ENCODE results near the gene CLIP2.
"Not testable (repeated sequence)": the region's sequence is repeated elsewhere in the genome, so short reads cannot be mapped to it uniquely, and the experiment has no call there.

CLIP2 gene

GRCh38 chr7:74376256-74377036 lies 87.2 kb downstream of the CLIP2 start:
- Histone ChIP-seq H3K9ac (ENCODE audit: low read depth, low read length) (no peak overlapping the region), H3K36me3 (ENCODE audit: insufficient read depth, low read length) (0 out of 2 replicates have a peak, but pooled peaks cover 5% of the 10 kb centered on the region), H3K9me3 (ENCODE audit: insufficient read depth, low read length, severe bottlenecking) (no peaks in the 10 kb centered on the region), H3K4me3 (ENCODE audit: low read depth in 1 of 2, low read length in 2 of 2) (no peak overlapping the region), H3K4me1 (ENCODE audit: insufficient read depth, low read length) (no peaks in the 10 kb centered on the region), H2AFZ (ENCODE audit: low read depth, low read length) (no peak overlapping the region), H4K20me1 (ENCODE audit: insufficient read depth, low read length) (no peaks in the 10 kb centered on the region), H3K27ac (ENCODE audit: low read length) (no peak overlapping the region), H3K27me3 (ENCODE audit: insufficient read depth, low read length, poor library complexity) (no peaks in the 10 kb centered on the region), H3K4me2 (ENCODE audit: insufficient read depth, low read length) (no peak overlapping the region), H3K79me2 (ENCODE audit: insufficient read depth, low read length) (no peaks in the 10 kb centered on the region)
- DNase-seq (no peak), ATAC-seq (ENCODE audit: insufficient read depth, low read depth) (no peak)
- no peak for TF ChIP-seq EZH2 (IDR thresholded peaks at IDR 0.05; ENCODE audit: borderline replicate concordance, low read depth, low read length, severe bottlenecking)
- TF ChIP-seq CTCF (IDR thresholded peaks at IDR 0.05; ENCODE audit: borderline replicate concordance, extremely low read depth, low read length, poor library complexity, severe bottlenecking): no peak

- Histone ChIP-seq H3K9ac (ENCODE audit: low read depth, low read length) (no peak overlapping the region), H3K27ac (ENCODE audit: low read length) (no peak overlapping the region), H2AFZ (ENCODE audit: low read depth, low read length) (no peak overlapping the region), H3K79me2 (ENCODE audit: insufficient read depth, low read length) (no peaks in the 10 kb centered on the region), H3K36me3 (ENCODE audit: insufficient read depth, low read length) (0 out of 2 replicates have a peak, but pooled peaks cover 5% of the 10 kb centered on the region), H3K27me3 (ENCODE audit: insufficient read depth, low read length, poor library complexity) (no peaks in the 10 kb centered on the region), H3K4me1 (ENCODE audit: insufficient read depth, low read length) (no peaks in the 10 kb centered on the region), H3K9me3 (ENCODE audit: insufficient read depth, low read length, severe bottlenecking) (no peaks in the 10 kb centered on the region), H3K4me2 (ENCODE audit: insufficient read depth, low read length) (no peak overlapping the region), H4K20me1 (ENCODE audit: insufficient read depth, low read length) (no peaks in the 10 kb centered on the region), H3K4me3 (ENCODE audit: low read depth in 1 of 2, low read length in 2 of 2) (no peak overlapping the region)
- DNase-seq (no peak), ATAC-seq (ENCODE audit: insufficient read depth, low read depth) (no peak)
- TF ChIP-seq EZH2 (IDR thresholded peaks at IDR 0.05; ENCODE audit: borderline replicate concordance, low read depth, low read length, severe bottlenecking) (no peak), CTCF (IDR thresholded peaks at IDR 0.05; ENCODE audit: borderline replicate concordance, extremely low read depth, low read length, poor library complexity, severe bottlenecking) (no peak)
These were observed 90.7 kb downstream of the CLIP2 start for GRCh38 chr7:74379938-74380337.

GRCh38 chr7:74380720-74381119 lies 91.5 kb downstream of the CLIP2 start:
- H3K79me2 ChIP-seq (ENCODE audit: insufficient read depth, low read length): no peaks in the 10 kb centered on the region
- 0 out of 2 replicates have a peak, but pooled peaks cover 5% of the 10 kb centered on the region for H3K36me3 ChIP-seq (ENCODE audit: insufficient read depth, low read length)
- H3K9me3 ChIP-seq (ENCODE audit: insufficient read depth, low read length, severe bottlenecking): no peaks in the 10 kb centered on the region
- no peaks in the 10 kb centered on the region for H3K27me3 ChIP-seq (ENCODE audit: insufficient read depth, low read length, poor library complexity)
- H3K4me2 ChIP-seq (ENCODE audit: insufficient read depth, low read length): no peak overlapping the region
- no peaks in the 10 kb centered on the region for H4K20me1 ChIP-seq (ENCODE audit: insufficient read depth, low read length)
- TF ChIP-seq EZH2 (IDR thresholded peaks at IDR 0.05; ENCODE audit: borderline replicate concordance, low read depth, low read length, severe bottlenecking): no peak
- no peak for TF ChIP-seq CTCF (IDR thresholded peaks at IDR 0.05; ENCODE audit: borderline replicate concordance, extremely low read depth, low read length, poor library complexity, severe bottlenecking)
- H3K9ac ChIP-seq (ENCODE audit: low read depth, low read length): no peak overlapping the region
- H2AFZ ChIP-seq (ENCODE audit: low read depth, low read length): no peak overlapping the region
- H3K27ac ChIP-seq (ENCODE audit: low read length): no peak overlapping the region
- H3K4me1 ChIP-seq (ENCODE audit: insufficient read depth, low read length): no peaks in the 10 kb centered on the region
- DNase-seq (no peak), ATAC-seq (ENCODE audit: insufficient read depth, low read depth) (no peak)
- no peak overlapping the region for H3K4me3 ChIP-seq (ENCODE audit: low read depth in 1 of 2, low read length in 2 of 2)

GRCh38 chr7:74384086-74384485 lies 94.9 kb downstream of the CLIP2 start:
- not testable (repeated sequence) for H3K27ac ChIP-seq (ENCODE audit: low read length); H4K20me1 ChIP-seq (ENCODE audit: insufficient read depth, low read length); H3K36me3 ChIP-seq (ENCODE audit: insufficient read depth, low read length); H3K9me3 ChIP-seq (ENCODE audit: insufficient read depth, low read length, severe bottlenecking); H3K9ac ChIP-seq (ENCODE audit: low read depth, low read length); H3K4me2 ChIP-seq (ENCODE audit: insufficient read depth, low read length); H2AFZ ChIP-seq (ENCODE audit: low read depth, low read length); H3K4me1 ChIP-seq (ENCODE audit: insufficient read depth, low read length); H3K4me3 ChIP-seq (ENCODE audit: low read depth in 1 of 2, low read length in 2 of 2); H3K79me2 ChIP-seq (ENCODE audit: insufficient read depth, low read length); ATAC-seq (ENCODE audit: insufficient read depth, low read depth); DNase-seq; H3K27me3 ChIP-seq (ENCODE audit: insufficient read depth, low read length, poor library complexity)

- not testable (repeated sequence) for H3K4me1 ChIP-seq (ENCODE audit: insufficient read depth, low read length); H3K4me2 ChIP-seq (ENCODE audit: insufficient read depth, low read length); H4K20me1 ChIP-seq (ENCODE audit: insufficient read depth, low read length); H3K9me3 ChIP-seq (ENCODE audit: insufficient read depth, low read length, severe bottlenecking); H3K9ac ChIP-seq (ENCODE audit: low read depth, low read length); H3K4me3 ChIP-seq (ENCODE audit: low read depth in 1 of 2, low read length in 2 of 2); ATAC-seq (ENCODE audit: insufficient read depth, low read depth); H3K27ac ChIP-seq (ENCODE audit: low read length); H2AFZ ChIP-seq (ENCODE audit: low read depth, low read length); H3K36me3 ChIP-seq (ENCODE audit: insufficient read depth, low read length); H3K27me3 ChIP-seq (ENCODE audit: insufficient read depth, low read length, poor library complexity); DNase-seq; H3K79me2 ChIP-seq (ENCODE audit: insufficient read depth, low read length)
These were observed 95.6 kb downstream of the CLIP2 start for GRCh38 chr7:74384854-74385253.
